Activated gamma-delta T cell treated with anti-CD3 and anti-CD28 coated beads, Interleukin-2, amount 50 U/mL, for 16 hours (primary cell): ENCODE results near the gene CD27.
"Not testable (repeated sequence)": the region's sequence is repeated elsewhere in the genome, so short reads cannot be mapped to it uniquely, and the experiment has no call there.

Experiments
- DNase-seq: peaks from one replicate; pipeline ENCODE4 v3.0.0-alpha.2; 2020; ENCODE audit warnings: low read depth

Gene CD27

GRCh38 chr12:6488240-6488639 is 43.5 kb downstream of the CD27 start:
- no peak for DNase-seq

GRCh38 chr12:6489449-6489848 is 44.7 kb downstream of the CD27 start:
- DNase-seq = no peak

GRCh38 chr12:6490673-6491072 is 45.9 kb downstream of the CD27 start:
- DNase-seq = not testable (repeated sequence)

GRCh38 chr12:6492838-6493496 is 48.2 kb downstream of the CD27 start, which contains the start of gene MRPL51:
Gene MRPL51, minus strand, starts transcription at chr12:6493262. Its CDS starts 126 bp downstream, at chr12:6493136.
- peak; percentile 94 for DNase-seq

GRCh38 chr12:6493497-6494257 is 48.9 kb downstream of the CD27 start, which contains the start of gene NCAPD2:
Gene NCAPD2, plus strand, starts transcription at chr12:6494102. Its CDS starts 997 bp downstream, at chr12:6495099.
- DNase-seq = peak; percentile 88

GRCh38 chr12:6494258-6494743 is 49.5 kb downstream of the CD27 start:
- no peak for DNase-seq

GRCh38 chr12:6494968-6495367 is 50.2 kb downstream of the CD27 start:
- DNase-seq = no peak

- DNase-seq = not testable (repeated sequence)
Measured at GRCh38 chr12:6497291-6497690, 52.5 kb downstream of the CD27 start.

GRCh38 chr12:6500466-6500865 is 55.7 kb downstream of the CD27 start:
- DNase-seq = no peak
